Stimulated activated CD4-positive, alpha-beta T cell treated with anti-CD3 and anti-CD28 coated beads, Interleukin-4, amount 100 ng/mL, for 24 hours (primary cell): ENCODE results near the gene HDAC9.

Experiments used
- DNase-seq: peaks from one replicate; pipeline ENCODE4 v3.0.0-alpha.2; 2020

HDAC9 gene

GRCh38 chr7:18740579-18740988 is 245.0 kb downstream of the HDAC9 start:
- DNase-seq = no peak

- DNase-seq = no peak
Observed at GRCh38 chr7:18753972-18754610, 258.5 kb downstream of the HDAC9 start.

GRCh38 chr7:18754766-18755165 is 259.2 kb downstream of the HDAC9 start:
- DNase-seq = no peak

DNA sequence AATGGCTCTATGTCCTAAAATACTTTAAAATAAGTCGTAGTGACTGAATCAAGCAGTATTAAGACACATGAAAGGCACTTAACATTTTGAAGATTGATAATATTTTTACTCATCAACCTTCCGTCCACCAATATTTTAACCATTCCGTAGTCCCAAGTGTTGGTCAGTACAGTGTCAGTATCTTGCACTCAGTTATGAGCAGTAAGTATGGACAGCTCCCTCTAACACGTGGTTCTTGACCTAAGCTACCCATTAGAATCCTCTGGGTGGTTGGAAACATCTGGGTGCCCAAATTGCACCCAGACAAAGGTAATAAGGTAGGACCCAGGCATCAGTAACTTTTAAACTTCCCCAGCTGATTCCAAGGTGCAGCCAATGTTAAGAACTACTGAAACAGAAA is 260.2 kb downstream of the HDAC9 start:
- no peak for DNase-seq

GRCh38 chr7:18756378-18757050 is 261.0 kb downstream of the HDAC9 start:
- no peak for DNase-seq

DNA sequence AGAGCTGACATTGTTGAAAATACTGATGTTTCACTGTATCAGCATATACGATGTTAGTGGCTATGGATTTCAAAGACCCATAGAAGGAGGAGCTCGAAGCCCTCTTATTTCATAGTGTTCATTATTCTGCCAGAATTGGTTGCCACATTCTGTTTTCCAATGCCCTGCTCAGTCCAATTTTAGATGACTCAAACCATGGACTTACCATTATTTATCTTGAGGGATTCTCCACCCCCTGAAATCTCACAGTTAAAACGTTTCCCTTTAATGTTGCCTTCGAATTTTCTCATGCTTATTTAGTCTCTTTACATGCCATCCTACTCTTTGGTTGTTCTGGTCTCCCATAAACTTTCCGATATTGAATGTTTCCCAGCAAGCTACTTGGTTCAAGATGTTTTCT is 264.5 kb downstream of the HDAC9 start:
- no peak for DNase-seq

DNA sequence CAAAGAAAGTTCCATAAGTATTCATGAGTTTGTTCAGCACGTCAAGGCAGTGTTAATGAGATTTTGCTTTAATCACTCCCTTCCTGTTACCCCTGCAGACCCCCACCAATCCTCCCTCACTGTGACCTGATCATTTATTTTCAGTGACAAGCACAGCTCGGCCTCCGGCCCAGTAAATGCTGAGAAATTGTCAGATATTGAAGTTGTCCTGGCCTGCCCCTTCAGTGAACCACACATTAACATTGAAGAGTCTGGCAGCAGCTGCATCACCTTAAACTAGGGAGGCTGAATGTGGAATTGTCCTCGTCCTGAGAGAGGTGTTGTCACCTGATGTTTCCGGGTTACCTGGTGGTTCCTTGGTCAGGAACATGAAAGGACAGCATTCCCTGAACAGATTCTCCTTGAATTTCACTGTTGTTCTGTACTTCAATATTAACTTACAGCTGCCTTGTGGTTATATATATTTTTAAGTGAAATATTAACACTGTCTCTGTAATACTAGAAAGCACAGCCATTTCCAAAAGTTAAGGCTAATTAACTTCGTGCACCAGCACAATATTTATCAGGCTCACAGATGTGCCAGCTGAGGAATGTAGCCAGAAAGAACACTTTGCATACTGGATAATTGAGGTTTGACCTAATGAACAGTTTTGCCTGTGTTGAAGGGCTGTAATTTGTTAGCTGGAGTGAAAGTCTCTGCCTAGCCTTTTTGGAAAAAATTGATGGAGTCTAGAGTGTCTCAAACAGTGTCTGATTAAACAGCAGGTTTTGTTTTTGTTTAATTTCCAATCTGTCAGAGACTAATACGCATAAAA is 265.3 kb downstream of the HDAC9 start:
- DNase-seq = no peak

DNA sequence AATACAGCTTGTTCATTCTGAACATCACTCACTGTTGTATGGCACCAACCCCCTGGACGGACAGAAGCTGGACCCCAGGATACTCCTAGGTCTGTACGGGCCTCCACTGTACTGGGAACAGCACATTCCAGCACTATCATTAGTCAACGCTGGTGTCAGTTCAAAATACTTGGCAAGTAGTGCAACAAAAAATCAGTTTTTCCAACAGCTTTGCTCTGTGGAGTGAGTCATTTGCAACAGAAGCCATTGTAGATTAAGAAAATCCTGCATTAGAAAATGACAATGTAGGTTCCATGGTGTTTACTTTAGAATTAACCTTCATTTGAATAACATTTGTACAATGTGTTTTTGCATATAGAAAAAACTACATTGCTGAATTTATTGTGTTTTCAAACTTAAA is 266.6 kb downstream of the HDAC9 start:
- DNase-seq = no peak

DNA sequence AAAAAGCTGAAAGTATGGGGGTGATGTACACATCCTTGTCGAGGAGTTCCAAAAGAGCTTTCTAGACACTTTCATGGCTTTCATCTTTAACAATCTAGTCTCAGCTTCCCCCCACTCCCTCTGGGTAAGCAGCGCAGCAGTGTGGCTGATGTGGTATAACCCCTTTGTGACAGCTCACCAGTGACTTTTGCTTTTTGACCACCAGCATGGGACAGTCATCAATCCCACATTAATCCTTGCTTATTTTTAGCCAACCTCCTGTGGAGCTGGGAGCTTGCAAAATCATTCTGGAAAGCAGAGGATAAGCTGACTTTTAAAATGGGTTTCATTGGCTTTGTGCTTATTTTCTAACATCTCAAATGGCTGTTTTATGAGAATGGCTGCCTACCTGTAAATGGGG is 272.7 kb downstream of the HDAC9 start:
- DNase-seq = no peak

- no peak for DNase-seq
Observed at GRCh38 chr7:18770154-18770811, 274.7 kb downstream of the HDAC9 start.

GRCh38 chr7:18770822-18771221 is 275.3 kb downstream of the HDAC9 start:
- no peak for DNase-seq

DNA sequence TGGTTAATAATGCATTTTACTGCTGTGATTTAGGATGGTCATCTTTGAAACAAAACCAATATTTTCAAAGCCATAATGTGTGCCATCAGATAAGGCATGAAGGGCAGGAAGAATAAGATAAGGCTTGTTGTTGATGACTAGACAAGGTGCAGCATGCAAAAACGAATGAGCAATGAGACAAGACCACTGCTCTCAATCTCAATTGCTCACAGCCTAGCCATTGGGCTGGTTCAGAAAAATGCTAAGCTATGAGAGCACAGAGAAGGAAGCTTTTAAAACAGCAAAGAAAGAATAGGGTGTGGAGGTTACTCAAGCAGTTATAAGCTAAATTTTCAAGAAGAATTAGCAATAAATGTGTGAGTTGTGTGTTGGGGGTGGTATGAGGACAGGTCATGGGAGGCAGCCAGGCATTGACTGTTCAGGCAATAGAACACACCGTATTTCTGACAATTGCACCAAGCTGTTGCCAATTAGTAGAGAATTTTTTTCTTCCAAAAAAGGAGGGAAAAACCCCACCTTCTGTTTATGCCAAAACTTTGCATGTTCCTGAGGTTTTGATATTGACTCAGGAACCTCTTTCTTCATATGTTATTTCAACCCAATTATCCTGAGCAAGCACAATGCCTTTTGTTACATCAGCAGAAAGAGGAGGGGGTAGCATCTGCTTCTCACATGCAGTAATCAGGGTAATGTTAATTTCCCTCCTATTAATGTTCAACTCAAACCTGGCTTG is 276.5 kb downstream of the HDAC9 start:
- no peak for DNase-seq

DNA sequence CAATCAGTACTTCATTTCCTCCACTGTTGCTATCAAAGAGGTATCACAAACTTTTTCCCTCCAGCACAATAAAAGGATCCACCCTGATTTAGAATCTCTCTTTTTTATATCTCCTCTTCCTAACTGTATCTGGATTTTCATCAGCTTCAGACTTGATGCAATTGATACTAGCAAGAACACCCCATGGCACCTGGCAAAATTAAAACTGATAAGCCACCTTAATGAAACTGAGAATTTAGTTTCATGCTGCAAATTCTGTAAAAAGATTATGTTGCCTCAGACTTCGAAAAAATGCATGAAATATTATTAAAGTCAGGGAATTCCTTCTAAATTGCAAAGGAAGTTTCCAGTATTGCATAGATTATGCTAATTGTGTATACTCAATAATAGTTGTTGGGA is 277.0 kb downstream of the HDAC9 start:
- DNase-seq = no peak

DNA sequence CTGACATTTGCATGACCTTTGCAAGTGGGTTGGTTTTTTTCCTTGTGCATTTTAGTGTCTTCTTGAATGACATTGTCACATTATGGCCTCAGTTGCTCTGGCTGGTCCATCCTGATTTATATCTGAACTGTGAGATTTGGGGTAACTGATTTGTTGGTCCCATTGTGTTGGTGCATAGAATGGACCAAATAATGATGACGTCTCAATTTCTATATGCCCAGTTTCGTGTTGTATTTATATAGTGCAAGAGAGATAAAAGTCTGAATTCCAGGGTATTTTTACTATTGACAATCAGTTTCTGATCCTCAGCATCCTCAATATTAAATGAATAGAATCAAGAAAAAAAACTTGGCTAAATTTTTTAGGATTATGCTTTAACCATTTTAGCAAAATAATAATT is 281.8 kb downstream of the HDAC9 start:
- no peak for DNase-seq

- no peak for DNase-seq
Observed at GRCh38 chr7:18778594-18778993, 283.0 kb downstream of the HDAC9 start.

DNA sequence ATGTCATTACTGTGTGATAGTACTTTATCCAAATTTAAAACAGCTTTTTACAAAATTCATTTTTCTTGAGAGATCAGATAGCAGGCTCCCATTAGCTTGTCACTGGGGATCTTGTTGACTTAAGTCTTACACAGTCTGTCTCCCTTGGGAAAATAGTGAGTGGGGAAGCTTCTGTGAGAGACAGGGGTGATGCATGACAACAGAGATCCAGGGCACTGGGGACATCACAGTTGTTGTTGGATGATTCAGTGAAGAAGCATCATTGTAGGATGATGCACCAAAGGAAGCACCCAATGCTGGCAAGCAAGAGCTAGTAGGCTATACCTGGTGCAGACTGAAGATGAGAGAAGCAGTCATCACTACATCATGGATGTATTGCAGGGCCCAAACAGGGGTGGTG is 284.7 kb downstream of the HDAC9 start:
- no peak for DNase-seq

DNA sequence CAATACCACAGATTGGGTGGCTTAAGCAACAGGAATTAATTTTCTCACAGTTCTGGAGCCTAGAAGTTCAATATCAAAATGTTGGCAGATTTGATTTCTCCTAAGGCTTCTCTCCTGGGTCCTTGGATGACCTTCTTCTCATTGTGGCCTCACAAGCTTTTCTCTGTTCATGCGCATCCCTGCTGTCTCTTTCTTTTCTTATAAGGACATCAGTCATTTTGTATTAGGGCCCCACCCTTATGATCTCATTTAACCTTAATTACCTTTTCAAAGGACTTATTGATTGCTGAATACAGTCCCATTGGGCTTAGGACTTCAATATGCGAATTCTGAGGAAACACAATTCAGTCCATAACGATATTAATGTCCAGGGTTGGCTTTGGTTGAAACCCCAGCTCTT is 285.4 kb downstream of the HDAC9 start:
- no peak for DNase-seq

DNA sequence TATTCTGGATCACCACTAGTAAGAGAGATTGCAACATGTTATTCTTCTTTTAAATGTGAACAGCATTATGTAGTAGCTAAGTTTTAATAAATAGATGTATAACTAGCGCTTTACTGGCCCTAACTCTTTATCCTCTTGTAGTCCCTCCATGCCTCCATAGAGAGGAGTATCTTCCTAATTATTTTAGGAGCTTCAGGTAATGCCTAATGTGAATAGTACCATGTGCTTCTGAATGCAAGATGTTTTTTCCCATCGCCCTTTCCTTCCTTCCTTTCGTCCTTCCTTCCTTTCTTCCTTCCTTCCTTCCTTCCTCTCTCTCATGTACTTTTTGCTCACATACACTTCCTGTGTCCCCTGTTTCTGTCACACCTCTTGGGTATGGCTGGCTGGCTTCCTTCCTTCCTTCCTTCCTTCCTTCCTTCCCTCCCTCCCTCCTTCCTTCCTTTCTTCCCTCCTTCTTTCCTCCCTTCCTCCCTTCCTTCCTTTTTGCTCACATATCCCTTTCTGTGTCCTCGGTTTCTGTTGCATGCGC is 290.7 kb downstream of the HDAC9 start:
- no peak for DNase-seq

DNA sequence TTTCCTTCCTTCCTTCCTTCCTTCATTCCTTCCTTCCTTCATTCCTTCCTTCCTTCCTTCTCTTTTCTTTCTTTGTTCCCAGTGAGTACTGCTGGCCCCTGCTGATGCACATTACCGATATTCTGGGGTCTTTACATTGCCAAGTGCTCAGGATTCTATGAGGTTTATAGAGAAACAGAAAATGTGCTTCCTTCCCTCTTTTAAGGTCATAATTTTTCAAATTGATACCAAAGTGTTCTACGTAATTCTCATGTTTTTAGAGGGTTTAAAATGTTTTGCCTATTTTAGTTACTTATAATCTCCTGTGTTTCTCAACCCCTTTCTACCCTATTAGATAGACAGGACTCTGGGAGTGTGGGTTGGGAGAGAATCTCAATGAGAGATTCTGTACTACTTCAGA is 291.2 kb downstream of the HDAC9 start:
- no peak for DNase-seq

GRCh38 chr7:18788026-18788425 is 292.5 kb downstream of the HDAC9 start:
- no peak for DNase-seq

DNA sequence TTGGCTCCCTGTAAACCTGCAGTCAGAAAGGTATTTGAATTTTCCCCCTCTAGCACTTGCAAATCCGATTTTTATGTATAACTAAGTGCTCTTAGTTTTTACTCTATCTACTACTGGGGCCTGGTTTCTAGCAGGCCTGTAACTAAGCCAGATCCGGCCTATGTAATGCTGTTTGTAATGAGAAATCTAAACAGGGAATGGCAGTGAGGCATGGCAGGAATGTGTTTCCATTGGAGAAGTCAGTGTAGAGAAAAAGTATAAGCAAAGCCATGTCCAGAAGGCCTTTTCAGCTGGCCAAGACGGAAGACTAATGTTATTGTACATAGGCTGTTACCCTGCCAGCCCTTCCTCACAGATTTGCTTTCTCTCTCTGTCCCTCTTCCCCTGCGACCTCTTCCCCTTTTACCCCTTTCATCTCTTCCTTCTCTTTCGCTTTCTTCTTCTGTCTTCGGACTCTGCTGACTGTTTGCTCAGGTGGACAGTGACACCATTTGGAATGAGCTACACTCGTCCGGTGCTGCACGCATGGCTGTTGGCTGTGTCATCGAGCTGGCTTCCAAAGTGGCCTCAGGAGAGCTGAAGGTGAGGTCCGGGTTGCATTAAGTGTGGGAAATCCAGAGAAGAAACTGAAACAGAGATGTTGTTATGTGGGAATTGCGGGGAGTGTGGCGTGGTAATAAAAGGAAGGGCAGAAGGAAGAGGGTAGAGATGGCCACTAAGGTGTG is 297.5 kb downstream of the HDAC9 start:
- no peak for DNase-seq

DNA sequence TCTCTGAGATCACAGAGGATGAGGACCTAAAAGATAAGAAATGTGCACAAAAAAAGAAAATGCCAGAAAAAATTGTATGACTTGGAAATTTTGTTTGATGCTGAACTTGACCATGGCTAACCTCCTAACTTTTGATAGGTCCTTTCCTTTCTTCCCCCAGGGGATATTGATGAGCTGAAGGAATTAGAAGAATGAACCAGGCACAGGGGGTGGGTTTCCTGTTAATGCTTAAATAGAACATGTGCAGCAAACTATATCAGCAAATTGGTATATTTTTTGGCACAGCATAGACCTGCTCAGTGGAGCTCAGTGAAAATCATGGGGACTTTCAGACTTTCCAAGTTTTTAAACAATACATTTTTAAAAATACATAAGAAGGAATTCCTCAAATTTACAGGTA is 300.7 kb downstream of the HDAC9 start:
- no peak for DNase-seq
